GM18499 (cell line): ENCODE measurements around the gene DNAI2.
"Not testable (repeated sequence)": the region's sequence is repeated elsewhere in the genome, so short reads cannot be mapped to it uniquely, and the experiment has no call there.

Experiments
- ATAC-seq: cut with Tn5 transposase; IDR thresholded peaks from one replicate; pipeline ENCODE4 v1.9.1; 2021; ENCODE audit warnings: moderate number of reproducible peaks; ENCODE audit not compliant: insufficient read depth, unreplicated experiment

The DNAI2 gene

GRCh38 chr17:74271901-74272561 lies 2.0 kb upstream of the DNAI2 start:
- no peak for ATAC-seq

DNA sequence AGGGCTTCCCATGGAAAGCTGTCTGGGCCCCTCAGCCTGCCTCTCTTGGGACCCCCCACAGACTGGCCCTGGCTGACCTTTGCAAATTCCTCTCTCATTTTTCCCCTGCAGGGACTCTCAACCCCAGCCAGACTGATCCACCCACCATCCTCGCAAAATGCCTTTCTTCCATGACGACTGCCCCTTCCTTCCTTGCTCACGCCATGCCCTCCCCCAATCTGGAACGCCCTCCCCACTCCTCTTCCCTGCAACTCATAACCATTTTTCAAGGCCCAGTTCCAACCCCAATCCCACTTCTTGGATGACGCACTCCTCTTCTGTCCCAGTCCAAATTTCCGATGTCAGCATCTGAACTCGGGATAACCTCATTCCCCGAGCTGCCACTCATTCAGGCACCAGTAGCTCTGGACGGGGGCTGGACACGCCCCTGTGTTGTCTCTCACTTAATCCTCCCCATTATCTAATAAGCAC lies 1.3 kb upstream of the DNAI2 start:
- no peak for ATAC-seq

DNA sequence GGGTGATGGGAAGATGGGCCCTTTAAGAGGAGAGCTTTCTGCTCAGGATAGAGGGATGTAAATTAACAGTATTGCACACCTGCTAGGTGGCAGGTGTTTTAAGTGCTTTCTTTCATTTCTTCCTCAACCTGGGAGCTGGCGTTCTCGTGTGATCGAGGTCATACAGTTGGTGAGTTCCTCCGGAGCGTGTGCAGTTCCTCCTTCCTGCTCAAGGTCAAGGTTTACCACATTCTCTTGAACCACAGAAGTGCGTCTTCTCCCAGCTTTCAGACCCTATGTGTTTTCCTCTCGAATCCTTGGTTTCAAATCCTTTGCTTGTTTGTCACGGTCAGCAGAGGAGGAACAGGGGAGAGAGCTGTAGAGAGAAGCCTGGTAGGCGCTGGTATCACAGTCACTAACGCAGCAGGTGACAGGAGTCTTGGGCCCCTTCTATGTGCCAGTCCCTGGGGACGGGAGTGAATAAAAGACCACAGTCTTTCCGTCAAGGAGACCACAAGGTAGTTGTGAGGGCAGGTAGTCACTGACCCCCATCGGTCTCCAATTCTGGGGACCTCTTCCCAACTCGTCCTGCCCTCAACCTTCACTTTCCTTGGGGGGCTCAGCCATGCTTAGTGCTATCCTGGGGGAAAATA lies 791 bp downstream of the DNAI2 start:
- ATAC-seq: no peak

GRCh38 chr17:74276051-74276476 lies 2.0 kb downstream of the DNAI2 start:
- ATAC-seq: no peak

GRCh38 chr17:74276541-74277009 lies 2.5 kb downstream of the DNAI2 start:
- ATAC-seq: no peak

DNA sequence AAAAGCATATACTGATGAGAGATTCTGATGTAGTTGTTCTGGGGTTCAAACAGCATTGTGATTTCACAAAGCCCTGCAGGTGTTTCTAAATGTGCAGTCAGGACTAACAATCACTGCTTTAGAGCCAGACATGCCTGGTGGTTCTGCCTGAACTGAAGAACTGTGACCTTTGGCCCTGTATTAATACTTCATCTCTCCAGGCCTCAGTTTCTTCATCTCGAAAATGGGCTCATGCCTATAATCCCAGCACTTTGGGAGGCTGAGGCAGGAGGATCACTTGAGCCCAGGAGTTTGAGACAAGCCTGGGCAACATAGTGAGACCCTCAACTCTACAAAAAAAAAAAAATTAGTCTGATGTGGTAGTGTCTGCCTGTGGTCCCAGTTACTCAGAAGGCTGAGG lies 3.9 kb downstream of the DNAI2 start:
- ATAC-seq: no peak

GRCh38 chr17:74279617-74280016 lies 5.6 kb downstream of the DNAI2 start:
- ATAC-seq: not testable (repeated sequence)

GRCh38 chr17:74280093-74280513 lies 6.1 kb downstream of the DNAI2 start:
- ATAC-seq: no peak

GRCh38 chr17:74281799-74282198 lies 7.8 kb downstream of the DNAI2 start:
- no peak for ATAC-seq

DNA sequence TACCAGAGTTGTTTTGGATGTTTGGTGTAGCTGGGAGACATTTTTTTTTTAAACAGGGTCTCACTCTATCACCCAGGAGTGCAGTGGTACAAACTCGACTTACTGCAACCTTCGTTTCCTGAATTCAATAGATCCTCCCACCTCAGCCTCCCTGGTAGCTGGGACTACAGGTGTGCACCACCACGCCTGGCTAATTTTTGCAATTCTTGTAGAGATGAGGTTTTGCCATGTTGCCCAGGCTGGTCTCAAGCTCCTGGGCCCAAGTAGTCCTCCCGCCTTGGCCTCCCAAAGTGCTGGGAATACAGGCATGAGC lies 8.2 kb downstream of the DNAI2 start:
- ATAC-seq: not testable (repeated sequence)

DNA sequence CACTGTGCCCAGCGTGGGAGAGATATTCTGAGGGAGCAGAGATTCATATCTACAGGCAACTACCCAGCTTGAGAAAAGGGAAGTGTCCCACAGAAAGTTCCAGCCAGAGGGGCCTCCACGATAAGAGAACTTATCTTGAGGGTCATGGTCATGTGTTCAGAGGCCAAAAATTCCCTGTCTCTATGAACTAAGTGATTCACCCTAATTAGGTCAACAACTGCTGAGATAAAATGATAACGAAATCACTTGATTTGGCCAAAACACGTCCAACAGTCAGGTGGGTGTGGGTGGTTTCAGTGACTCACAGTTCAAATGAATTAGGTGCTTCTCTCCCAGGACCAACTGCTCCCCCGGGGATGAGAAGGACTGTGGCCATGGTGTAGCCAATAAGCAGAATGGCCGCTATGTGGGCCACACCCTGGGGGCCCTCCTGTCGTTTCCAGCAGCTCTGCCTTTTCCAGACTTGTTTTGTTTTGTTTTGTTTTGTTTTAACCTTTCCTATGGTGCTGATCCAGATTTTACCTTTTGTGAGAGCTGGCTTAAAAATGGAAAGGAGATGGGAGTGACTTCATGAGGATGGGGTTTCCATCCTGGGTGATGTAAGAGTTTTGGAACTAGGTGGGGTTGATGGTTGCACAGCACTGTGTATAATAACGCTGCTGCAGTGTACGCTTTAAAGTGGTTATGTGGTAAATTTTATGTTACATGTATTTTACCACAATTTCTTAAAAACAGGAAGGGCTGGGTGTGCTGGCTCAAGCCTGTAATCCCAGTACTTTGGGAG lies 8.7 kb downstream of the DNAI2 start:
- ATAC-seq: no peak

- ATAC-seq: no peak
Measured at GRCh38 chr17:74283371-74283673, 9.3 kb downstream of the DNAI2 start.

DNA sequence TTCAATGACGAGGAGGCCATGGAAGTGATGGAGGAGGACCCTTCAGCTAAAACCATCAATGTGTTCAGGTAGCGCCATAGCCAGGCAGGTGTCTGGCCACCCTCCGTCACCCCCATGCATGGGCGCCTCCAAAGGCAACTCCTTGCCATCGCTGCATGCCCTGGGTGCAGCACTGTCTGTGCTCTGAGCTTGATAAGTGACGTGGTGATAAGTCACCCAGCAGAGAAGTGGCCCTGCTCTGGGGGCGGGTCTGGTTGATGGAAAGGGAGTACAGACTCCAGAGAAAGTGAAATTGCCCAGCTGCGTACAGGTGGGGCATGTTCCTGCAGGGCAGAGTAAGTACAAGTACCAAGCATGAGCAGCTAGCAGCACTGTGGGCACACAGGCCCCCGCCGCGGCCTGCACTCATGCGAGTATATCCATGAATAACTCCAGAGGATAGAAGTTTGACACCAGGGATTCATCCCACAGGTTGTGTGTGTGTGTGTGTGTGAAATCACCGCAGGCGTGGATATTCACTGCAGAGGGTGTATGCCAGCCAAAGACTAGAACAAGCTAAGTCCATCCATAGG lies 13.1 kb downstream of the DNAI2 start:
- ATAC-seq: no peak

DNA sequence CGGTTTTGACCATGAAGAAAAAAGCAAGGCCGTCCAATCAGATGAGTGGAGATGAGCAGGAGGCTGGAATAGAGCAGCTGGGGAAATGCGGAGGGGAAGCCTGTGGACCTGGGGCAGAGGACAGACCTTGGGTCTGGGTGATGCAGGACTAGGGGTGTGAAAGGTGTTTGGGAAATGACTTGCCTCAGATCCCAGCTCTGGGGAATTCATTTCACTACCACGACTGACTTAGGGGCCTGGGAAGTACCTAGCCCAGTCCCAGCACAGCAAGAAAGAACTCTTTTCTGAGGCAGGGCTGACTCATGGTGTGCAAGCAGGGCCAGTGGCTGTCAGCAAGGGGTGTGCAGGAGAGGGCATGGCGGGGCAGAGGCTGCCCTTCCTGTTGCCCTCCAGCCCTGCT lies 14.8 kb downstream of the DNAI2 start:
- ATAC-seq: no peak

DNA sequence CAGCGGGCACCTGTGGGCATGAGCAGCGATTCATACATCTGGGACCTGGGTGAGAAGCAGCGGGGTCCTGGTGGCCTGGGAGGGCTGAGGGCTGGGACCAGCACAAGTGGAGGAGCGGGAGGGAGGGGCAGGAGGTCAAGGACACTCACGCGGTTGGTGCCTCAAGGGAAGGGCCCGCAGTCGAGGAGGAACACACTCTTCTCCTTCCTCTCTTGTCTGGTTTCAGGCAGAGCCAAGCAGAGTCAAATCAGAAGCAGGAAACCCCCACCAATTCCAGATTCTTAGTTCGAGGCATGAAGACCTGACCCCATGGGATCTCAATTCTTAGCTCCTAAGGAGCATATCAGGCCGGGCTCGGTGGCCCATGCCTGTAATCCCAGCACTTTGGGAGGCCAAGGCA lies 15.7 kb downstream of the DNAI2 start:
- no peak for ATAC-seq

DNA sequence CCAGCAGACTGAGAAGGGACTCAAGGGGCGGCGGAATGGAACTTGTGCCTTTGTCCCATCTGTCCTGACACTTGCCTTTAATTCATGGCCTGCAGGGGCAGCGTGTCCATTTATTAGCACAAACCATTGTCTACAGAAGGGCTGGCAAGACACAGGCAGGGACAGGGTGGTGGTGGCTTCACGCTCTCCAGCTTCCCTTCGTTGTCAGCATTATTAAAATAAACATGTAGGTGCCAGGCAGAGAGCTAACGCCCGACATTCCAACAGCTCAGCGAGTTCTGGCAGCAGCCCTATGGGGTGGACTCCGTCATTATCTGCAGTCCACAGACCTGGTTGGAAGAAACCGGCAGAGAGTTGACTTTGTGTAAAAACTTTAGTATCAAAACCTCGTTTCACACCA lies 16.3 kb downstream of the DNAI2 start:
- no peak for ATAC-seq

DNA sequence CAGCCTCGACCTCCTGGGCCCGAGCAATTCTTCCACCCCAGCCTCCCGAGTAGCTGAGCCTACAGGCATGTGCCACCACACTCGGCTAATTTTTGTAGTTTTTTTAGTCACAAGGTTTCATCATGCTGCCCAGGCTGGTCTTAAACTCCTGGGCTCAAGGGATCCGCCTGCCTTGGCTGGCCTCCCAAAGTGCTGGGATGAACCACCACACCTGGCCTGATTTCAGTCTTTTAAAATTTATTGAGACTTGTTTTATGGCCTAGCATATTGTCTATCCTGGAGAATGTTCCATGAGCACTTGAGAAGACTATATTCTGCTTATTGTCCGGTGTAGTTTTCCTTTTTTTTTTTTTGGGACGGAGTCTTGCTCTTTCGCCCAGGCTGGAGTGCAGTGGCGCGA lies 18.5 kb downstream of the DNAI2 start:
- ATAC-seq: no peak

DNA sequence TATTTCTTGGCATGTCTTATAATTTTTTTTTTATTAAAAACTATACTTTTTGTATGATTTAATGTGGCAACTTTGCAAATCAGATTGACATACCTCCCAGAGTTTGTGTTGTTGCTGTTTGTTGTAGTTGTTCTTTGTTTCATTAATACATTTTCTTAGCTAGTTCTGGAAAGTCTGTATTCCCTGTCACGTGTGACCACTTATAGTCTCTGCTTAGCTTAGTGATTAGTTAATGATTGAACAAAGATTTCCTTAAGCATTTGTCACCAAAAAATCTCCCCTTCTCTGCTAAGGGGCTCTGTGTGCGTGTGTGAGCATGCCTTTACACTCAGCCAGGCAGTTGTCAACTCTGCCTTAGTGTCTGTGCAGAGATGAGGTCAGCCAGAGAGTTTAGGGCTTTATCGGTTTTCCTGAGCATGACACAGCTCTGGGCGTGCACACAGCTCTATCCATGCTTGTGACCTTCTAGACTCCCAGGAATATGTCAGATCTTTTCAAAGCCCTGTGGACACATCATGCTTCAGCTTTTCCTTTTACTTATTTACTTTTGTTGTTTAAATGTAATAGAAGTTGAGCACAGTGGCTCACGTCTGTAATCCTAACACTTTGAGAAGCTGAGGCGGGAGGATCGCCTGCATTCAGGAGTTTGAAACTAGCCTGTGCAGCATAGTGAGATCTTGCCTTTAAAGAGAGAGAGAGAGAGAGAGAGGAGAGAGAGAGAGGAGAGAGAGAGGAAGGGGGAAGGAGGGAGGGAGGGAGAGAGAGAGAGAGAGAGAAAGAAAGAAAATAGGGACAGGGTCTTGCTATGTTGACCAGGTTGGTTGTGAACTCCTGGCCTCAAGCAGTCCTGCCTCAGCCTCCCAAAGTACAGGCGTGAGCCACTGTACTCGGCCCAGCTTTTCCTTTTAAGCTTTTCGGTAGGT lies 21.9 kb downstream of the DNAI2 start:
- no peak for ATAC-seq

DNA sequence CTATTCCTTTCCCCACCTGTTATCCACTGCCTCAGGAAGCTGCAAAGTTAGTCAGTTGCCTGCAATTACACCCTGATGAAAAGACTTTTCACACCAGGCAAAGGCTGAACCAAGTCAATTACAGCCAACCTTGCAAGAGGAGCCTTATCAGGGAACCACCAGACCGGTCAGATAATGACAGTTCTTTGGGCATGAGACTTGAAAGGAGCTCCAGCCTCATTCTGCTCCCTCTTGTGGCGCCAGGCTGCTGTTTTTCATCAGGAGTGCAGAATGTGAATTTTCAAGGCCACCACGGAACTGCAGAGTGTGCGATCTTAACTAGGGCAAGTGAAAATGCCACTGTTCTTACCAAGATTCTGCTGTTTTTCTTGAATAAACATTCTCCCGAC lies 22.5 kb downstream of the DNAI2 start:
- ATAC-seq: no peak

DNA sequence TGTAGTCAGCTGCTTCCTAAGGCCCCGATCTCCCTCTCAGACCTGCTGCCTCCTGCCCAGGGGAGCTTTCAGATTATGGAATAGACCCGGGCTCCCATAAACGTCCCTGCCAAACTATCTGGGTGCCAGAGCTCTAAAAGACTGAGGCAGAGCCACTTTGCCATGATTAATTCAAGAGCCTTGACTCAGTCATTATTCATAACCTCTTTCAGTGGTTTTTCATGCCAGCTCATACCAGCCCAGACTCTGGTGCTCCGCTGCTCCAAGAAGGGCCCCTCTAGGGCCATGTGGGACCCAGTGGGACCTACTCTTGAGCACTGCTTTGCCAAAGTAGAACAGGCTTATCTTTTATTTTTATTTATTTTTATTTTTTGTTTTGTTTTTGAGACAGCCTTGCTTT lies 23.9 kb downstream of the DNAI2 start:
- ATAC-seq: no peak
